Calu3 (cell line): ENCODE measurements around the gene ZFC3H1. TPM values are rescaled to one million over a fixed set of nuclear protein-coding genes. Genes with fewer than 3 reads are reported as not detected.

Source experiments
- BruUV-seq: library from RNA; stranded (reverse); fragments of 400-500 nt; replicated peaks from 2 replicates; lab custom pipeline; 2021; lab: Mats Ljungman, UMichigan
- CTCF ChIA-PET: fragments of 300-600 bp; sonication (Branson Sonifier 250); formaldehyde crosslinking; loops from one replicate; lab custom pipeline; 2022; ENCODE audit warnings: antibody characterized with exemption; lab: Charles Lee
- DNase-seq: peaks from one replicate; pipeline ENCODE4 v3.0.0; 2022
- H3K27ac Mint-ChIP-seq: one replicate; pipeline ENCODE4 v1.8.0; 2022; ENCODE audit warnings: mixed read lengths; ENCODE audit not compliant: unreplicated experiment
- H3K27me3 Mint-ChIP-seq: one replicate; pipeline ENCODE4 v1.8.0; 2022; ENCODE audit warnings: mixed read lengths; ENCODE audit not compliant: unreplicated experiment
- H3K36me3 Mint-ChIP-seq: one replicate; pipeline ENCODE4 v1.8.0; 2022; ENCODE audit warnings: mild to moderate bottlenecking, moderate library complexity, mixed read lengths; ENCODE audit not compliant: insufficient read depth, unreplicated experiment
- H3K4me1 Mint-ChIP-seq: one replicate; pipeline ENCODE4 v1.8.0; 2022; ENCODE audit warnings: mild to moderate bottlenecking, low read depth, mixed read lengths; ENCODE audit not compliant: unreplicated experiment
- H3K4me3 Mint-ChIP-seq: one replicate; pipeline ENCODE4 v1.8.0; 2022; ENCODE audit warnings: mild to moderate bottlenecking, low read depth, moderate library complexity, mixed read lengths; ENCODE audit not compliant: unreplicated experiment
- H3K9me3 Mint-ChIP-seq: one replicate; pipeline ENCODE4 v1.8.0; 2022; ENCODE audit warnings: low read depth, mixed read lengths; ENCODE audit not compliant: unreplicated experiment
- CTCF ChIP-seq: fragments of 200-600 bp; IDR thresholded peaks from one replicate; pipeline ENCODE4 v1.8.0; 2022; ENCODE audit warnings: antibody characterized with exemption; ENCODE audit not compliant: unreplicated experiment
- intact Hi-C: fragments of 100-400 bp; cut with micrococcal nuclease; formaldehyde crosslinking; loops from one replicate; pipeline ENCODE4 v1.10.0; 2022; ENCODE audit not compliant: unreplicated experiment
- total RNA-seq: library from RNA; stranded (reverse); gene quantifications from 2 replicates; pipeline ENCODE4 v1.2.3, GENCODE V29; 2022

ZFC3H1 gene
- total RNA-seq, 1 experiment from 2014 or later, result 66.6 TPM

DNA sequence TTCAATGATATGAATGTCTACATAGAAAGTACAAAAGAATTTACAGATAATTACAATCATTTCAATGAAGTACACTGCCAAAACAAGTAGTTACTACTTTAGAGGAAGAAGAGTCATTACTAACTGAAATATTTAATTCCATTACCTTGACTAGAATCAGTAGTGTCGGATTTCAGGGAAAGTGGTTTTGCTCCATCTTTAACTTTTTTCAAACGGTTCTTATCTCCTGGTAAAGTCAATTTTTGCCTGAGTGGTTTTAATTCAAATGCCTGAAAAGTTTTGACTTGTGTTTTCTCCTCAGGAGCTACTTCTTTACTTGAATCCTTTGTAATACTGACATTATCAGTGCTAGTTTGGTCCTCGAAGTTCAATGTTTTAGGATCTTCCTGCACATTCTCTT is 6.9 kb downstream of the ZFC3H1 start:
- no peak for DNase-seq
- peaks cover 38% of the 10 kb centered on the region for H3K36me3 Mint-ChIP-seq
- no TSS peak for BruUV-seq
- no peaks in the 10 kb centered on the region for H3K9me3 Mint-ChIP-seq
- CTCF ChIA-PET, result no interaction called here
- H3K4me1 Mint-ChIP-seq, result peaks cover 7% of the 10 kb centered on the region
- H3K27me3 Mint-ChIP-seq, result no peaks in the 10 kb centered on the region
- intact Hi-C loops, result no loop called here
- H3K27ac Mint-ChIP-seq, result no peak overlapping the region
- no peak for TF ChIP-seq CTCF
- no peak overlapping the region for H3K4me3 Mint-ChIP-seq

DNA sequence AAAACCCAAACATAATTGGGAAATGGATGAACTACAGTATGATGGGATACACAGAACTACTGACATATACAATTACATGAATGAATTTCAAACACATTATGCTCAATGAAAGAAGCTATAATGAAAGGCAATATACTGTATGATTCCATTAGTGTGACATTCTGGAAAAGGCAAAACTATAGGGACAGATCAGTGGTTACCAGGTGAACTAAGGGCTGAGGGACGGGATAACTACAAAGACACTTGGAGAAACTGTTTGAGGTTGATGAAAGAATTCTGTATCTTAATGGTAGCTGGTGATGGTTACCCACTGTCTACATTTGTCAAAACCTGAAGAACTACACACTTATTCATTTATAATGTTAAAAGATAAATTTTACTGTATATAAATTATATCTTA is 7.7 kb downstream of the ZFC3H1 start:
- peaks cover 7% of the 10 kb centered on the region for H3K4me1 Mint-ChIP-seq
- DNase-seq, result no peak
- H3K27ac Mint-ChIP-seq, result no peak overlapping the region
- TF ChIP-seq CTCF, result no peak
- peaks cover 35% of the 10 kb centered on the region for H3K36me3 Mint-ChIP-seq
- CTCF ChIA-PET, result interaction anchor here (1.0 kb wide), 1 partner anchor 12 kb away, joined by 3 read pairs; no protein-coding TSS in a partner anchor
- no peaks in the 10 kb centered on the region for H3K9me3 Mint-ChIP-seq
- H3K4me3 Mint-ChIP-seq, result no peak overlapping the region
- H3K27me3 Mint-ChIP-seq, result no peaks in the 10 kb centered on the region
- intact Hi-C loops, result no loop called here
- BruUV-seq, result no TSS peak

- intact Hi-C loops, result no loop called here
- H3K4me3 Mint-ChIP-seq, result no peak overlapping the region
- H3K27ac Mint-ChIP-seq, result no peak overlapping the region
- no peak for TF ChIP-seq CTCF
- no peaks in the 10 kb centered on the region for H3K9me3 Mint-ChIP-seq
- no peak for DNase-seq
- no TSS peak for BruUV-seq
- no peaks in the 10 kb centered on the region for H3K27me3 Mint-ChIP-seq
- H3K4me1 Mint-ChIP-seq, result peaks cover 7% of the 10 kb centered on the region
- peaks cover 35% of the 10 kb centered on the region for H3K36me3 Mint-ChIP-seq
- CTCF ChIA-PET, result interaction anchor here (1.0 kb wide), 1 partner anchor 12 kb away, joined by 3 read pairs; no protein-coding TSS in a partner anchor
These were observed 8.2 kb downstream of the ZFC3H1 start for GRCh38 chr12:71655495-71655894.

DNA sequence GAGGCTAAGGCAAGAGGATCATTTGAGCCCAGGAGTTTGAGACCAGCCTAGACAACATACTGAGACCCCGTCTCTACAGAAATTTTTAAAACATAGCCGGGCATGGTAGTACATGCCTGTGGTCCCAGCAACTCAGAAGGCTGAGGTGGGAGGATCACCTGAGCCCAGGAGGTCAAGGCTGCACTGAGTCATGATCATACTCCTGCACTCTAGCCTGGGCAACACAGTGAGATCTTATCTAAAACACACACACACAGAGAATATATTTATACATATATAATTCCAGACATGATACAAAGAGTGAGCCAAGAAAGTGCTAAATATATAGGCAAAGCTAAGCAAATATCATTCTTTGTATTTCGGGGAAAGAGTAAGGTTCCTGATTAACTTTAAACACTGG is 9.4 kb downstream of the ZFC3H1 start:
- H3K36me3 Mint-ChIP-seq, result peaks cover 37% of the 10 kb centered on the region
- no peak for DNase-seq
- no peaks in the 10 kb centered on the region for H3K9me3 Mint-ChIP-seq
- H3K27me3 Mint-ChIP-seq, result no peaks in the 10 kb centered on the region
- no peak overlapping the region for H3K4me3 Mint-ChIP-seq
- no TSS peak for BruUV-seq
- intact Hi-C loops, result no loop called here
- peaks cover 7% of the 10 kb centered on the region for H3K4me1 Mint-ChIP-seq
- no peak overlapping the region for H3K27ac Mint-ChIP-seq
- CTCF ChIA-PET, result no interaction called here
- TF ChIP-seq CTCF, result no peak
